ENCODE measurements around the gene JPH3.

Gene JPH3

GRCh38 chr16:87601401-87601981 lies 817 bp upstream of the JPH3 start:
- no peak for DNase-seq (ENCODE audit: low read depth)

- no peak for DNase-seq (ENCODE audit: low read depth)
Measured at GRCh38 chr16:87602821-87603683, 744 bp downstream of the JPH3 start.

GRCh38 chr16:87603684-87604633 lies 1.7 kb downstream of the JPH3 start:
- no peak for DNase-seq (ENCODE audit: low read depth)

GRCh38 chr16:87604634-87605111 lies 2.4 kb downstream of the JPH3 start:
- no peak for DNase-seq (ENCODE audit: low read depth)

GRCh38 chr16:87607223-87607622 lies 4.9 kb downstream of the JPH3 start:
- DNase-seq (ENCODE audit: low read depth): no peak

GRCh38 chr16:87607871-87608270 lies 5.6 kb downstream of the JPH3 start:
- no peak for DNase-seq (ENCODE audit: low read depth)

- DNase-seq (ENCODE audit: low read depth): no peak
Measured at GRCh38 chr16:87608400-87608985, 6.2 kb downstream of the JPH3 start.

- no peak for DNase-seq (ENCODE audit: low read depth)
Measured at GRCh38 chr16:87610026-87610425, 7.7 kb downstream of the JPH3 start.

- no peak for DNase-seq (ENCODE audit: low read depth)
Measured at GRCh38 chr16:87611456-87611855, 9.1 kb downstream of the JPH3 start.

GRCh38 chr16:87613961-87614360 lies 11.7 kb downstream of the JPH3 start:
- no peak for DNase-seq (ENCODE audit: low read depth)

- no peak for DNase-seq (ENCODE audit: low read depth)
Measured at GRCh38 chr16:87615621-87616041, 13.3 kb downstream of the JPH3 start.

- no peak for DNase-seq (ENCODE audit: low read depth)
Measured at GRCh38 chr16:87616556-87616955, 14.2 kb downstream of the JPH3 start.

- no peak for DNase-seq (ENCODE audit: low read depth)
Measured at GRCh38 chr16:87618216-87618615, 15.9 kb downstream of the JPH3 start.

GRCh38 chr16:87619360-87620200 lies 17.3 kb downstream of the JPH3 start:
- no peak for DNase-seq (ENCODE audit: low read depth)

- DNase-seq (ENCODE audit: low read depth): no peak
Measured at GRCh38 chr16:87620201-87620495, 17.8 kb downstream of the JPH3 start.

- DNase-seq (ENCODE audit: low read depth): no peak
Measured at GRCh38 chr16:87621550-87621829, 19.2 kb downstream of the JPH3 start.

- no peak for DNase-seq (ENCODE audit: low read depth)
Measured at GRCh38 chr16:87621976-87622713, 19.8 kb downstream of the JPH3 start.

- no peak for DNase-seq (ENCODE audit: low read depth)
Measured at GRCh38 chr16:87622756-87623319, 20.5 kb downstream of the JPH3 start.

GRCh38 chr16:87625241-87625797 lies 23.0 kb downstream of the JPH3 start:
- DNase-seq (ENCODE audit: low read depth): no peak

- no peak for DNase-seq (ENCODE audit: low read depth)
Measured at GRCh38 chr16:87626401-87626800, 24.1 kb downstream of the JPH3 start.
